Measurements from ENCODE around the gene VWA8. TPM values are rescaled to one million over a fixed set of nuclear protein-coding genes. Genes with fewer than 3 reads are reported as not detected.
"Not testable (repeated sequence)": the region's sequence is repeated elsewhere in the genome, so short reads cannot be mapped to it uniquely, and the experiment has no call there.

The VWA8 gene
- total RNA-seq, 1 donor from 2014 or later = 49.3 TPM

DNA sequence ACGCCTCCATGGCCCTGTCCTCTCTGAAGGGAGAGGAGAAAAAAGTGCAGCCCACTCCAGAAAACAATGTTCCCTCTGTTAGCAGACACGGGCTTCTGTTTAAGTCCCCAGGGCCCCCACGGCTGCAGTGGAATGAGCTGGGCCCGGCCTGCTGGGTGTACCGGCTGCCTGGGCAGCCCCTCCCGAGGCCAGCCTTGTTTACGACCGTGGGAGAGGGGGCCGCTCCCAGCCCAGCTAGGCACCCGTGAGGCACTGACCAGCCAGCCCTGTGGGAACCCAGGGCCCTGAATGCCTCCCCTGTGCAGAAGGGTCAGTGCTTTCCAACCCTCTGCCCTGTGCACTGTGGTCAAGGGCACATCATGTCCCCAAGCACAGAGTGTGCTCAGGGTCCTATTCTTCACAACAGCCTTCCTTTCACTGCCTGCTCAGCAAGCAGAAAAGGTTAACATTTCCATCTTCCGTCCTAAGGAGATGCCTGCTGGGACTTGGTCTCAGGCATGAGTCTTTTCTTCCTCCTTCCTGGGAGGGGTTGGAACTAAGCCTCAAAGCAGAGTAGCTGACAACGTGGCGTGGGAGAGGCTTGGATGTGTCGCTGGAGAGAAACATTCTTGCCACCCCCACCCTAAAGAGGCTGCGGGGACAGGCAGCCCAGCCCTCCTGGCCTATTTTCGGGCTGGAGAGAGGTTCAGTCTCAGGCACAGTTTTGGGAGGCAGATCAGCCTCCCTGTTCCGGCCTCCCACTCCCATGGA is 413.5 kb downstream of the VWA8 start:
- FAIRE-seq (no peak), DNase-seq (ENCODE audit: low spot score in 2 of 2) (peak in 1 of 2 donors; percentile 76)

DNA sequence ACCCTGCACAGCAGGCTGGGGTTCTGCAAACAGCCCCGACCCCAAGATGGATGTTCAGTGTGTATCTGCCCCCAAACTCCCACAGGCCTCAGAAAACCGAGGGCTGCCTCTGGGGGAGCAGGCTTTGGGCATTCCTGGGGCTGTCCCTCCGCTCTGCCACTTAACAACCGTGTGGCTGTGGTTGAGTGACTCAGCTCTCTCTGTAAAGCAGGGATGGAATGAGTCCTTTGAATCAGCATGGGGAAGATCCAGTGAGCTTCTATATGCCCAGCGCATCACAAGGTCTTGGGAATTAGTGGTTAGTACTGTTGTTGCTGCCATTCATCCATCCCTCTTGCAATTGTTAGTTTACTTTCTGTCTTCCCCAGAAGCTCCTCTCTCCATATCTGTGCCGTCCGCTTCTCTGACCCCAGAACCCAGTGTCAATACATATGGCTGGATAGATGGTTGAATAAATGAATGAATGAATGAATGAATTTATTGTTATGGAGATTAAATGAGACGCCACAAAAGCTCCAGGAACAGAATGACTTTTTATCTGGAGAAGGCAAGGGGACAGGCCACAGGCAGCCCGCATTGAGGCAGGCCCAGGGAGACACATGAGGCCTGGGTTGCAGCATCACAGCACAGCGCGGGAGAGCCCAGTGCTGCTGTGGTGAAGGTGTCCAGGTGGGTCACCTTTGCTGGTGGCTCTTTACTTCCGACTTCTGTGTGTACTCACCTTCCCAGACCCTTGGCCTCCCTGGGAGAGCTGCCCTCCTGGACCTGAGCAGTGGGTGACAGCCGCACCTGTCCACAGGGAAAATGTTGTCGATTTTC is 414.3 kb downstream of the VWA8 start:
- DNase-seq (ENCODE audit: low spot score in 2 of 2) = peak in 1 of 2 donors; percentile 37
- no peak for FAIRE-seq

DNA sequence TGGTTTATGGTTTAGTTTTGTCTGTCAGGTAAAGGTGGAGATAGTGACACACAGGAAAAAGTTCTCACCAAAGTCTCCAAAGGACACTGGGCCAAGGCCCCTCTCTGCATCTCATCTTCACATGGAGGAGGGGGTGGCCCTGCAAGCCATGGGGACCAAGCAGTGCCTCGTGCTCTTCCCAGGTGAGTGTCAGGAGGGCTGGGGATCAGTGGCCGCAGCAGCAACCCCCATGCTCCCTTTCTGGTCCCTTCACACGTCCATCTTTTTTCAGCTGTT is 415.5 kb downstream of the VWA8 start:
- FAIRE-seq (no peak), DNase-seq (ENCODE audit: low spot score in 2 of 2) (no peak)

DNA sequence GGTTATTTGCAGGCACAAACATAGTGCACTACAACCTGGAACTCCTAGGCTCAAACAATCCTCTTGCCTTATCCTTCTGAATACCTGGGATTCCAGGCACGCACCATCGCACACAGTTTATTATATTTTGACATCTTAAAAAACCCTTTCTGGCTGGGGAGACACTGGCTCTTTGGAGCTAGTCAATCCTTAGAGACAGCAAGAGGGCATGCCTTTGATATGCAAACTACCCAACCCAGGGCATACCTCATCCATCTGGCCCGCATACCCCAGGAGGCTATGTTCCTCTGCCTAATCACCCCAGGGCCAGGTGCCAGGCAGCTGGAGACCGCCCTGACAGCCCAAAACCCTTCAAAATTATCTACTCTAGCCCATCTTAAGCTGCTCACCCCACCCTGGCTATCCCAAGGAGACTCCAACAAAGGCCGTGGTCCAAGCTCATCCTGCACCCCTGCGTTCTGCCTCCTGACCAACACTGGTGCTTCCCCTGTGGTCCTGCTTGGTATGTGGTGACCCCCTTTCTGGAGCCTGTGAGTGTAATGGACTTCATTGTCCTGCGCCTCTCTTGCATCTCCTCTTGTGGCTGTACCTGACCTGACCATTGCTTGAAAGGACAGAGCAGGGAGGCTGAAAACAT is 417.1 kb downstream of the VWA8 start:
- DNase-seq (ENCODE audit: low spot score in 2 of 2) (no peak), FAIRE-seq (no peak)

DNA sequence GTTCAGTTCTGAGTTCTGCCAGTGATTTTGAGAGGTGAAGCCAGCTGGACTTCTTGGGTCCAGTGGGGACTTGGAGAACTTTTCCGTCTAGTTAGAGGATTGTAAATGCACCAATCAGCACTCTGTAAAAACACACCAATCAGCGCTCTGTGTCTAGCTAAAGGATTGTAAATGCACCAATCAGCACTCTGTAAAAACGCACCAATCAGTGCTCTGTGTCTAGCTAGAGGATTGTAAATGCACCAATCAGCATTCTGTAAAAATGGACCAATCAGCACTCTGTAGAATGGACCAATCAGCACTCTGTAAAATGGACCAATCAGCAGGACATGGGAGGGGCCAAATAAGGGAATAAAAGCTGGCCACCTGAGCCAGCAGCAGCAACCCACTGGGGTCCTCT is 418.1 kb downstream of the VWA8 start:
- not testable (repeated sequence) for FAIRE-seq; DNase-seq (ENCODE audit: low spot score in 2 of 2)

DNA sequence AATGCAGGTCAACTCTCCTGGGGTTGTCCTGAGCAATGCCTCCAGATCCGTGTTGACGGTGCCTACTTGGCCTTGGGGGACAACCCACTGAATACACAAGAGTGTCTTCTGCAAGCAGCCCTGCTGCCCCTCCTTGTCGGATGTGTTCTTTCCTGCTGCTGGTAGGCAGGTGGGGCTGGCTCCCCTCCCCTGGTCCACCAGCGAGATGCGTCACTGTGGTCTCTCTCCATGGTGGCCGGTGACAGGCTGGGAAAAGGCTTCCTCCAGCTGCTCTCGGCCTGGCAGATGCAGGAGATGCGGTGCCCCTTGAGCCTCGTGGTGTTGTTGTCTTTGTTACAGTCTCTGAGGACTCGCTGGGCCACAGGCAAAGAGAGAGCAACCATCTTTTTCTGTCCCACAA is 418.6 kb downstream of the VWA8 start:
- DNase-seq (ENCODE audit: low spot score in 2 of 2) = no peak
- FAIRE-seq = no peak

DNA sequence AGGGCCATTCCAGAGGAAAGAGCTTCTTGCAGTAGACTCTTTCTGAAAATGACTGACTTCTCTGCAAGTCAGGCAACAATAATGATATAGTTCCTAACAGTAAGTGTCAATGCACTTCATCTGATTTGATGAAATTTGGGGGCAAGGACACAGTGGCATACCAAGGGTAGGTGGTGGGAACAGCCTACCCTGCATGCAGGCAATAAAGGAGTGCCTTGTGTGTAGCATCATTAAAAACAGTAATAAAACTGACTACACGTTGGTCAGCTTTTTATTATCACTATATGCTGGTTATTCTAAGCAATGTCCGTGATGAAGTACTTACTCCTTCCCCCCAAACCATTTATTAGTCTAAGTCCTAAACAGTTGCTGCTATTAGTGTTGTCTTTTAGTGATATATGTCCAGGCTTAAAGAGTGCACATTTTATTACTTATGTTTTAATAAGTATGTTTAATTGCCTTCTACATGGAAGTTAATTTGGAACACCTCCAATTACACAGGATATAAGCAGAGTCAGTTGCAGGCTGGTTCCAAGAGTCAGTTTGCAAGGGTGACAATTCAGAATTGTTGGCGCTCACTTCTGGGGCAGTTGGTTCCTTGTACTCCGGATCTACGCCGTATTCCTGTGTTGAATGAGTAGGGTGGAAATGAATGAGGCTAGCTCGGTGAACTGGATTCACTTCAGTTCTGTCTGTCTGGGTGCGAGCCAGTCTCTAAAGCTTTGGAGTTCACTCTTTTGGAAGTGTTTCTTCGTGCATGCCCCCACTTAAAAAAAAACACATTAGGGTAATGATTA is 419.6 kb downstream of the VWA8 start:
- DNase-seq (ENCODE audit: low spot score in 2 of 2) = no peak
- no peak for FAIRE-seq

DNA sequence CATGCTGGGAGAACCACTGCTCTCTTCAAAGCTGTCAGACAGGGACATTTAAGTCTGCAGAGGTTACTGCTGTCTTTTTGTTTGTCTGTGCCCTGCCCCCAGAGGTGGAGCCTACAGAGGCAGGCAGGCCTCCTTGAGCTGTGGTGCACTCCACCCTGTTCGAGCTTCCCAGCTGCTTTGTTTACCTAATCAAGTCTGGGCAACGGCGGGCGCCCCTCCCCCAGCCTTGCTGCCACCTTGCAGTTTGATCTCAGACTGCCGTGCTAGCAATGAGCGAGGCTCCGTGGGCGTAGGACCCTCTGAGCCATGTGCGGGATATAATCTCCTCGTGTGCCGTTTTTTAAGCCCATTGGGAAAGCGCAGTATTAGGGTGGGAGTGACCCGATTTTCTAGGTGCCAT is 420.7 kb downstream of the VWA8 start:
- DNase-seq (ENCODE audit: low spot score in 2 of 2); FAIRE-seq: not testable (repeated sequence)

DNA sequence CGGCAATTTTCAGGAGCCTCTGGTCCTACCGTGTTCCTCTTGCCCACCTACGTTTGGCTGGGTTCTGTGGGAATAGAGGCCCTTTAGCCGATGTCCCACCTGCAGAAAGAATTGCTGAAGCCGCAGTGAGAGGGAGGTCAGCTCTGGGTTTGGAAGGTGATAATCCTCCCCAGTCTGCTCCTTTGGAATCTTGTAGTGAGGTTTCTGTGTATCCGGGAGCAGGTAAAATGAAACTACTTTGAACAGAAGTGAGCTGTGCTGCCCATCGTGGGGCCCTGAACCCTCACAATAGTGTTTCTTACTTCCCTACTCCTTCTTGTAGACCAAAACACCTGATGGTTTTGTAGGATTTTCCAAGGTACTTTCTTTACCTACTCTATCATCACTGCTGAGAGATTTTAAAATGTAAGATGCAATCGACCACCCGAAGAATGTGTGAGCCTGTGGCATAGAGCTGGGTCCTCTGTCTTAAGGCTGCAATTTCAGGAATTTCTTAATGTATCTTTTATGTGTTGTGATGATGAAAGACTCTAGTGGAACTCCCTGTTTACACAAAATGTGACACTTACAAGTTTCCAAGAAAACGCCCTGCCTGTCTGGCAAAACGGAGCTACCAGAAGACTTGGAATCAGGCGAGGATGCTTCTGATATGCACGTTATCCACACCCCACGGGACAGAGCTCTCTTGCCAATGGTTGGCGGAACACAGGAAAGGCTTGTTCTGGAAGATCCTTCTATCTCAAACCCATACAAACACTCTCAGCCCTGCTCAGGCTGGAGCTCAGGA is 427.4 kb downstream of the VWA8 start:
- no peak for DNase-seq (ENCODE audit: low spot score in 2 of 2)
- no peak for FAIRE-seq

DNA sequence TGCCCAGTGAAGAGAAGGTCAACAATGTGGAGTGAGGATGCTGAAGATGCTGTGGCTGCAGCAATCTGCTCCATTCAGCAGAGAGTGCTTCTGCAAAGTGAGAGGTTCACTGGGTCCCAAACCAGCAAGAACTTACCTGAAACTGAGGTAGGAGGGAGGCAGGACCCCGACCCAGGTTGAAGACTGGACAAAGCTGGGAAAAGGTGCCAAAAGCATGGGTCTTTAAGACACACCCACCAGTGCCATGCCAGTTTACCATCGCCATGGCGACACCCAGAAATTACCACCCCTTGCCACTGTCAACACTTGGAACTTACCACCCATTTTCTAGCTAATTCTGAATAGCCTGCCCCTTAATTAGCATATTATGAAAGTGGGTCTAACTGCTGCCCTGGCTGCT is 432.9 kb downstream of the VWA8 start:
- FAIRE-seq (no peak), DNase-seq (ENCODE audit: low spot score in 2 of 2) (no peak)

DNA sequence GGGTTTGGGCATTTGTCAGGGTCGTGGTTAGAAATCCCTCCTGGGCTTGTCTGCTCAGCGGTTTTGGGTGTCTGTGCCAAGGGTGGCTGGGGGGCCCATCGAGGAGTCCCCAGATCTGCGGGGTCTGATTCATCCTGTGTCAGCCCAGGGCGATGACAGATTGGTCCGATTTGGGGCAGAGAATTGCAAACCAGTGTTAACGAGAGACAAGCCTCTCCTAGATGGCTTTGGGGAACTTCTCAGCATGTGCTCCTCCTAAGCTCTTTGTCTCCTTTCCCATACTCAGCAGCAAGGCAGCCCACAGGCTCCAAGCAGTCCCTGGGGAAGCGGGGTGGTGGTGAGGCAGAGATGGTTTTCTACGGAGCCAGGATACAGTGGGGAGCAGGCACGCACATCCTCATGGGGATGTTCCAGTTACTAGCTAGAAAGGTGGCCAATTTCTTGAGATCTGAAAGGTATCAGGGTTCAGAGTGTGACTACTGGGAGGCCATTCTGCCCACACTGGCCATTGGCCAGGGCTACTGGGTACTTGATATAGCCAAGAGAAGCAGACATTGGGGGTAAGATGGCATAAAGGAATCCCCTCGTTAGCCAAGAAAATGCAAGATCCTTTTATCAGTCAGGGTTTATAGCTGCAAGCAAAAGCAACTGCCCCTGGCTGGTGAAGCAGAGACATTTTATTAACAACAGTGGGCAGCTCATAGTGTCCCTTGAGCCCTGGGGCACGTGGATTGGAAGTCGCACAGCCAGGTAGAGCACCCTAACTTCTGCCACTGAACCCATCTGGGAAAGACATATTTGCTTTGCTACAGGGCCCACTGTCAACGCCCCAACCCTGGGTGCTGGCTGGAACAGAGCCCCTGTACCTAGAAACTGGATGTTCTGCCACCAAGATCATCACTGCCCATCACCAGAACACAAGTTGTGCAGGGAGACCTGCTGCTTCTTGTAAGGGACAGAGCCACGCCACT is 440.0 kb downstream of the VWA8 start:
- DNase-seq (ENCODE audit: low spot score in 2 of 2) (no peak), FAIRE-seq (no peak)

DNA sequence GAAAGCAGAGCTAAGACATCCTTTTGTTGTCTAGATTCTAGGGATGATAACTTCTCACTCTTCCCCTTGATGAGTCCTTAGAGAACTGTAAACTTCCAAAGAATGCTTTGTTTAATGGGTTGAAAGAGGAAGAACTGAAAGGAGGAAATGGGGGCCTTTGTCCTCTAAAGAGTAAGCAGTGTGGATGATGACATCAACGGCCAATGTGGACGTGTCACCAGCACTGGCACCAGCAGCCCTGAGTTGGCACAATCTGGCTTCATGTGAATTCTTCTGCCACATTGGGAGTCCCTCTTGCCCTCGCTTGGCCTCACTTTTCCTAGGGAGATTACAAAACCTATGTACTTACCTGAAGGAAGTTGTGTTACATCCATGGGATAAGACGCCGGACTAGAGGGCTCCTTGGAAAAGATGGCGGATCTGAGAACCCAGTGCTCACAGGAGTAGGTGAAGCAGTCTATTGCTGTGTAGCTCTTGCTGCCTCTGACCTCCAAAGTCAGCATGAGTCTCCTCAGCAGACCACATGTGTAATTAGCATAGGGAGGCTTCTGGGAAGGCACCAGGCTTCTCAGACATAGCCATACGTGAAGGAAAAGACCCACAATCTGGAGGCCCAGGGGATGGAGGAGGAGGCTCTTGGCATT is 440.8 kb downstream of the VWA8 start:
- FAIRE-seq (no peak), DNase-seq (ENCODE audit: low spot score in 2 of 2) (no peak)

Small RNA genes within 50 kb of the gene (small RNA-seq; reads per million reads assigned to genes)
- gene RN7SL515P (not detected), gene RNU6-74P (not detected), gene RPS28P8 (not detected)

Other genes starting within 250 kb of the VWA8 start
- 15.5 TPM for gene DGKH, start 87.5 kb upstream of the VWA8 start, total RNA-seq